T47D (cell line): ENCODE measurements around the gene ARHGDIG.

Experiments used
- DNase-seq, 2 experiments: peaks; one replicate each; pipeline versions ENCODE4 v3.0.0 to v3.0.0-alpha.2; 2011 to 2012; ENCODE audit warnings: low read depth in 1 of 2, low spot score in 1 of 2
- JUND ChIP-seq: IDR thresholded peaks from 2 replicates; pipeline ENCODE4 v1.6.1; 2012; ENCODE audit warnings: low read depth
- in situ Hi-C: cut with HindIII; loops from 2 replicates; pipeline ENCODE4 v1.10.0; 2016; ENCODE audit warnings: low sequenced_read_pairs, low pct_unique_long_range_greater_than_20kb

Gene ARHGDIG

GRCh38 chr16:301235-301634 is 20.8 kb downstream of the ARHGDIG start:
- DNase-seq, result no peak
- in situ Hi-C loops, result no loop called here
- TF ChIP-seq JUND, result no peak

GRCh38 chr16:301950-302349 is 21.6 kb downstream of the ARHGDIG start:
- DNase-seq, result no peak
- in situ Hi-C loops, result no loop called here
- no peak for TF ChIP-seq JUND

- DNase-seq, result peak in 1 of 2 experiments; percentile 18
- in situ Hi-C loops, result no loop called here
- no peak for TF ChIP-seq JUND
Observed at GRCh38 chr16:303760-304505, 23.5 kb downstream of the ARHGDIG start.

GRCh38 chr16:305916-306626 is 25.7 kb downstream of the ARHGDIG start:
- DNase-seq, result no peak
- TF ChIP-seq JUND, result no peak
- in situ Hi-C loops, result no loop called here

GRCh38 chr16:306911-307370 is 26.6 kb downstream of the ARHGDIG start:
- in situ Hi-C loops, result no loop called here
- TF ChIP-seq JUND, result no peak
- DNase-seq, result no peak

- no peak for DNase-seq
- in situ Hi-C loops, result no loop called here
- TF ChIP-seq JUND, result no peak
Observed at GRCh38 chr16:307691-308312, 27.4 kb downstream of the ARHGDIG start.

GRCh38 chr16:309476-309875 is 29.1 kb downstream of the ARHGDIG start:
- DNase-seq, result no peak
- in situ Hi-C loops, result no loop called here
- TF ChIP-seq JUND, result no peak

- no peak for TF ChIP-seq JUND
- DNase-seq, result no peak
- in situ Hi-C loops, result no loop called here
Observed at GRCh38 chr16:311725-312124, 31.3 kb downstream of the ARHGDIG start.

GRCh38 chr16:314351-314750 is 34.0 kb downstream of the ARHGDIG start:
- no peak for DNase-seq
- in situ Hi-C loops, result no loop called here
- TF ChIP-seq JUND, result no peak

- DNase-seq, result no peak
- in situ Hi-C loops, result no loop called here
- TF ChIP-seq JUND, result no peak
Observed at GRCh38 chr16:314795-315299, 34.5 kb downstream of the ARHGDIG start.

GRCh38 chr16:316741-317464 is 36.5 kb downstream of the ARHGDIG start:
- no peak for TF ChIP-seq JUND
- peak in 1 of 2 experiments; percentile 44 for DNase-seq
- in situ Hi-C loops, result no loop called here

GRCh38 chr16:317583-317982 is 37.2 kb downstream of the ARHGDIG start:
- in situ Hi-C loops, result no loop called here
- DNase-seq, result no peak
- TF ChIP-seq JUND, result no peak
